ENCODE data around the gene ZNF488.

DNA sequence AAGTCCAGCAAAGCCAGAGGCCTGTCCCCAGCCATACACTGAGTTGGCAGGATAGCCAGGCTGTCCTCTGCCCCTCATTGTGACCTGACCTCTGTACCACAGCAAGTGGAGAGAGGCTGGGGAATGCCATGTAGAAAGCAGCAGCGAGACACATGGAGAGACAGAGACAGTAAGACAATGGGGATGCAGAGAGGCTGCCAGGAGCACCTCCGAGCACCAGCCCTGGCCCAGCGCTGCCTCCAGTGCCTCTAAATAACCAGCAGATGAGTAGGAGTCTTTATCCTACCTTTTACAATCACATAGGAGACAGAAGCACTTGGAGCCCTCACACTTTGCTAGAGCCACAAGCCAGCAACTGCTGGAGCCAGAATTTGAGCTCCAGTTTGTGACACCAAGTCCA is 53.7 kb downstream of the ZNF488 start:
- TF ChIP-seq CTCF (conservative IDR thresholded peaks at IDR 0.05; ENCODE audit: low read length) (no peak), EZH2phosphoT487 (IDR thresholded peaks at IDR 0.05; ENCODE audit: borderline replicate concordance) (no peak)

Data from Loucy (cell line).